Hepatocyte (in vitro differentiated cells): ENCODE measurements around the gene AFF2.

Source experiments
- EZH2phosphoT487 ChIP-seq: fragments of 200-600 bp; sonication (generic); IDR thresholded peaks from one replicate; pipeline ENCODE4 v1.6.1; 2018; ENCODE audit warnings: antibody characterized with exemption, mild to moderate bottlenecking, low read depth, moderate library complexity; ENCODE audit not compliant: unreplicated experiment, severe bottlenecking
- TF ChIP-seq, protein P1 (sequence below): fragments of 200-600 bp; sonication (generic); IDR thresholded peaks from 2 replicates; pipeline ENCODE4 v1.5.1; 2016; ENCODE audit warnings: antibody characterized with exemption, mild to moderate bottlenecking; ENCODE audit not compliant: poor library complexity

DNA sequence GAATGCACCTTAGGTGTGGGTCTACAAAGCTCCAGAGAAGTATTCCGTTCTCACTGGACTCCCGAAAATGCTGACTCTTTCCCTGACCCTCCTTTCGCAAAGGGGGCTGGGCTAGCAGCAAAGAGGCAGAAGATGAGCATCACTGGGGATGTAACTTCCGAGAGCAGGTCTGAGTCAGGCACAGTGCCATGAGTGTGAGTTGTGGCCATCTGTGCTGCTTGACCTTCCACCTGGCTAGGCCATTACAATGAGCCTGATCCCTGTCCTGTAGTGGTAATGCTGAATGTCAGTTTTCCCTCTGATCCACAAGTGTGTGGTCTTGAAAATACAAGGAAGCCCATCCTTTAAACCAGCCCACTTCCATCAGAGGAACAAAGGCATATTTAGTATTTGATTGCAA, 479.4 kb downstream of the AFF2 start:
- TF ChIP-seq, protein P1, sequence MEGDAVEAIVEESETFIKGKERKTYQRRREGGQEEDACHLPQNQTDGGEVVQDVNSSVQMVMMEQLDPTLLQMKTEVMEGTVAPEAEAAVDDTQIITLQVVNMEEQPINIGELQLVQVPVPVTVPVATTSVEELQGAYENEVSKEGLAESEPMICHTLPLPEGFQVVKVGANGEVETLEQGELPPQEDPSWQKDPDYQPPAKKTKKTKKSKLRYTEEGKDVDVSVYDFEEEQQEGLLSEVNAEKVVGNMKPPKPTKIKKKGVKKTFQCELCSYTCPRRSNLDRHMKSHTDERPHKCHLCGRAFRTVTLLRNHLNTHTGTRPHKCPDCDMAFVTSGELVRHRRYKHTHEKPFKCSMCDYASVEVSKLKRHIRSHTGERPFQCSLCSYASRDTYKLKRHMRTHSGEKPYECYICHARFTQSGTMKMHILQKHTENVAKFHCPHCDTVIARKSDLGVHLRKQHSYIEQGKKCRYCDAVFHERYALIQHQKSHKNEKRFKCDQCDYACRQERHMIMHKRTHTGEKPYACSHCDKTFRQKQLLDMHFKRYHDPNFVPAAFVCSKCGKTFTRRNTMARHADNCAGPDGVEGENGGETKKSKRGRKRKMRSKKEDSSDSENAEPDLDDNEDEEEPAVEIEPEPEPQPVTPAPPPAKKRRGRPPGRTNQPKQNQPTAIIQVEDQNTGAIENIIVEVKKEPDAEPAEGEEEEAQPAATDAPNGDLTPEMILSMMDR = no peak
- no peak for TF ChIP-seq EZH2phosphoT487
